ENCODE data around the gene RDH5. TPM values are rescaled to one million over a fixed set of nuclear protein-coding genes. Genes with fewer than 3 reads are reported as not detected.

RDH5 gene
- total RNA-seq, 1 donor from 2014 or later, result 3.0 TPM

DNA sequence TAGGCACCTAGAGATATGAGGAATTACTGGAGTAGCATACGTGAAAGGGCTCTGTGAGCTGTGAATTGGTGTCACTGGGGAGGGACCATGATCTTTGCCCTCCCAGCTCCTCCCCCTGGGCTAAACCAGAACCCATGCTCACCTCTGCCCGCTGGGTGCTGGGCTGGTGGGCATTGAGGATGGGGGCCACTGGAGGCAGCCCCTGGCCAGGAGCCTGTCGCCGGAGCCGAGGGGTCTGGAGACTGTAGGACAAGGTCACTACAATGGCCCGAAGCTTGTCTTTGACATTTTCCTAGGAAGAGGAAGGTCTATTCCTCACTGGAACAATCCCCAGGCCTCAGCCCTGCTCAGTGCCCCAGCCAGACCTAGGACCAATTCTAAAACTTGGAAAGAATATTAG, 24.1 kb upstream of the RDH5 start:
- Mint-ChIP-seq H3K9me3 (no peaks in the 10 kb centered on the region), H3K36me3 (peaks cover 6% of the 10 kb centered on the region), H3K27ac (no peak overlapping the region), H3K4me3 (no peak overlapping the region), H3K27me3 (ENCODE audit: insufficient read depth, low read depth) (peaks cover 2% of the 10 kb centered on the region), H3K4me1 (no peaks in the 10 kb centered on the region)
- no peak overlapping the region for H3K9ac ChIP-seq
- no peak overlapping the region for H3K27ac ChIP-seq
- no peaks in the 10 kb centered on the region for H3K4me1 ChIP-seq
- no peaks in the 10 kb centered on the region for H3F3A ChIP-seq (ENCODE audit: low read depth)
- no peak overlapping the region for H2AFZ ChIP-seq (replicated peaks)
- no peaks in the 10 kb centered on the region for H4K20me1 ChIP-seq (ENCODE audit: low read depth)
- no peak overlapping the region for H3K4me2 ChIP-seq
- no peak overlapping the region for H3K4me3 ChIP-seq
- H3K27me3 ChIP-seq, result no peaks in the 10 kb centered on the region
- no peak for DNase-seq (ENCODE audit: low spot score)
- H3K36me3 ChIP-seq, result no peaks in the 10 kb centered on the region
- TF ChIP-seq, protein P1, sequence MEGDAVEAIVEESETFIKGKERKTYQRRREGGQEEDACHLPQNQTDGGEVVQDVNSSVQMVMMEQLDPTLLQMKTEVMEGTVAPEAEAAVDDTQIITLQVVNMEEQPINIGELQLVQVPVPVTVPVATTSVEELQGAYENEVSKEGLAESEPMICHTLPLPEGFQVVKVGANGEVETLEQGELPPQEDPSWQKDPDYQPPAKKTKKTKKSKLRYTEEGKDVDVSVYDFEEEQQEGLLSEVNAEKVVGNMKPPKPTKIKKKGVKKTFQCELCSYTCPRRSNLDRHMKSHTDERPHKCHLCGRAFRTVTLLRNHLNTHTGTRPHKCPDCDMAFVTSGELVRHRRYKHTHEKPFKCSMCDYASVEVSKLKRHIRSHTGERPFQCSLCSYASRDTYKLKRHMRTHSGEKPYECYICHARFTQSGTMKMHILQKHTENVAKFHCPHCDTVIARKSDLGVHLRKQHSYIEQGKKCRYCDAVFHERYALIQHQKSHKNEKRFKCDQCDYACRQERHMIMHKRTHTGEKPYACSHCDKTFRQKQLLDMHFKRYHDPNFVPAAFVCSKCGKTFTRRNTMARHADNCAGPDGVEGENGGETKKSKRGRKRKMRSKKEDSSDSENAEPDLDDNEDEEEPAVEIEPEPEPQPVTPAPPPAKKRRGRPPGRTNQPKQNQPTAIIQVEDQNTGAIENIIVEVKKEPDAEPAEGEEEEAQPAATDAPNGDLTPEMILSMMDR (IDR thresholded peaks at IDR 0.05), result no peak
- no peak for TF ChIP-seq EZH2 (IDR thresholded peaks at IDR 0.05)
- TF ChIP-seq EZH2phosphoT487 (IDR thresholded peaks at IDR 0.05), result no peak
- H3K9me3 ChIP-seq (ENCODE audit: low read depth), result no peaks in the 10 kb centered on the region
- no peaks in the 10 kb centered on the region for H3K79me2 ChIP-seq (ENCODE audit: low read depth)

DNA sequence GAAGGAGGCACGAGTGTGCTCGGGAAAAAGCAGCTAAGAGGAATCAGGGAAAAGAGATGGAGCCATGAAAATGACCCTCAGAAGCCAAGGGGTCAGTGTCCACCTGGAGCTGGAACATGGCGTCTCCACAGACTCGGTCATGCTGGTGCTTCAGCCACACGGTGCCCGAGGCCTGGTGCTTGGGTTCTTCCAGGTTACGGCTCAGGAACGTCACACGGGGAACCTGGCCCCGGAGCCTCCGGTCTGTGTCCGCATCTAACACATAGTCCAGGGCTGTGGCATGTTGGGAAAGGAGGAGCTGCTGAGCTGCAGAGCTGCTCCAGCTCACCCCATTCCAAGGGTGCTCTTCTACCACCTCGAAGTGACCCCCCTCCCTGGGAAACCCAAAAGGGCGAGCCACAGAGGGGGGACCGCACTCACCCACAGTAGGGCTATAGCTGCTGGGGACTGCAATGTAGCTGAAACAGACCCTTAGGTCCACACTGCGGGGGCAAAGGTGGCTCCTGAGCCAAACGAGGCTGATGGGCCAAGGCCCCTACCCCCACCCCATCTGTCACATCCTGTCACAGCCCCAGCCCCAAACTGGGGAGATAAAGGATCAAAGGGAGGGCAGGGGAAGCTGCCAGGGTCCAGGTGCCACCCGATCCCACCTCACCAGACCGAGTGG, 23.3 kb upstream of the RDH5 start:
- Histone ChIP-seq H3K9me3 (ENCODE audit: low read depth) (no peaks in the 10 kb centered on the region), H2AFZ (replicated peaks) (no peak overlapping the region), H3F3A (ENCODE audit: low read depth) (no peaks in the 10 kb centered on the region), H3K4me3 (no peak overlapping the region), H3K4me1 (no peaks in the 10 kb centered on the region), H3K27me3 (no peaks in the 10 kb centered on the region), H3K79me2 (ENCODE audit: low read depth) (no peaks in the 10 kb centered on the region), H3K27ac (no peak overlapping the region), H4K20me1 (ENCODE audit: low read depth) (no peaks in the 10 kb centered on the region), H3K4me2 (no peak overlapping the region), H3K9ac (no peak overlapping the region), H3K36me3 (no peaks in the 10 kb centered on the region)
- Mint-ChIP-seq H3K27ac (no peak overlapping the region), H3K27me3 (ENCODE audit: insufficient read depth, low read depth) (peaks cover 2% of the 10 kb centered on the region), H3K9me3 (no peaks in the 10 kb centered on the region), H3K4me1 (no peaks in the 10 kb centered on the region), H3K4me3 (no peak overlapping the region), H3K36me3 (peaks cover 7% of the 10 kb centered on the region)
- TF ChIP-seq EZH2phosphoT487 (IDR thresholded peaks at IDR 0.05) (no peak), EZH2 (IDR thresholded peaks at IDR 0.05) (no peak)
- TF ChIP-seq, protein P1 (IDR thresholded peaks at IDR 0.05), result no peak
- DNase-seq (ENCODE audit: low spot score), result no peak

GRCh38 chr12:55697686-55698085, 22.5 kb upstream of the RDH5 start:
- no peak overlapping the region for H3K4me3 Mint-ChIP-seq
- Histone ChIP-seq H3K4me3 (no peak overlapping the region), H3K4me2 (no peak overlapping the region), H3F3A (ENCODE audit: low read depth) (no peaks in the 10 kb centered on the region), H3K36me3 (no peaks in the 10 kb centered on the region), H3K4me1 (no peaks in the 10 kb centered on the region), H3K27ac (no peak overlapping the region), H3K9me3 (ENCODE audit: low read depth) (no peaks in the 10 kb centered on the region), H2AFZ (replicated peaks) (no peak overlapping the region), H3K79me2 (ENCODE audit: low read depth) (no peaks in the 10 kb centered on the region), H3K9ac (no peak overlapping the region), H3K27me3 (no peaks in the 10 kb centered on the region), H4K20me1 (ENCODE audit: low read depth) (no peaks in the 10 kb centered on the region)
- no peak overlapping the region for H3K27ac Mint-ChIP-seq
- H3K9me3 Mint-ChIP-seq, result no peaks in the 10 kb centered on the region
- peaks cover 10% of the 10 kb centered on the region for H3K36me3 Mint-ChIP-seq
- TF ChIP-seq, protein P1 (IDR thresholded peaks at IDR 0.05), result no peak
- TF ChIP-seq EZH2 (IDR thresholded peaks at IDR 0.05) (no peak), EZH2phosphoT487 (IDR thresholded peaks at IDR 0.05) (no peak)
- no peaks in the 10 kb centered on the region for H3K4me1 Mint-ChIP-seq
- no peak for DNase-seq (ENCODE audit: low spot score)
- peaks cover 2% of the 10 kb centered on the region for H3K27me3 Mint-ChIP-seq (ENCODE audit: insufficient read depth, low read depth)

Data from neural progenitor cell (in vitro differentiated cells).